Measurements from ENCODE around the gene GLCE. TPM values are rescaled to one million over a fixed set of nuclear protein-coding genes. Genes with fewer than 3 reads are reported as not detected.

The GLCE gene
- total and polyA plus RNA-seq, 10 of the 15 experiments (the other 5 are each of a cell fraction or from before 2014, with no cell fraction given): 2.1 to 11.9 (median 2.9) TPM

GRCh38 chr15:69154684-69155083 lies 5.8 kb upstream of the GLCE start:
- H3K4me1 ChIP-seq (ENCODE audit: control insufficient read depth, insufficient read depth, low read length): no peaks in the 10 kb centered on the region
- FAIRE-seq (no peak), DNase-seq (ENCODE audit: low read depth, low spot score) (no peak), ATAC-seq (no peak)
- in situ Hi-C loops (cut with MboI) (no loop called here), intact Hi-C loops (cut with micrococcal nuclease; ENCODE audit: unreplicated experiment) (no loop called here)
- ChIA-PET SMC1A (ENCODE audit: uncharacterized antibody, unreplicated experiment) (no interaction called here), CTCF (interaction anchor here (1.1 to 1.6 kb wide), 2 partner anchors 9 to 15 kb away, joined by 3 read pairs; no protein-coding TSS in a partner anchor), RAD21 (ENCODE audit: unreplicated experiment) (no interaction called here), POLR2A (interaction anchor here (0.6 kb wide), 1 partner anchor 106 kb away, joined by 4 read pairs; no protein-coding TSS in a partner anchor)
- no peak overlapping the region for H3K4me3 ChIP-seq
- H3K9me3 ChIP-seq (replicated peaks; ENCODE audit: control insufficient read depth, insufficient read depth, low read length): no peaks in the 10 kb centered on the region
- H4K20me1 ChIP-seq (ENCODE audit: control insufficient read depth, insufficient read depth): no peaks in the 10 kb centered on the region
- H3K27me3 ChIP-seq (replicated peaks in 1 of 2; ENCODE audit: control insufficient read depth in 2 of 2, insufficient read depth in 2 of 2, low read length in 1 of 2): peaks cover 0 to 8% of the 10 kb centered on the region in 2 experiments; a peak in 2 of 4 replicates
- H3K9ac ChIP-seq (ENCODE audit: control insufficient read depth, insufficient read depth, low read length): no peak overlapping the region
- TF ChIP-seq CTCF (IDR thresholded peaks at IDR 0.05 in 2 of 3, conservative IDR thresholded peaks at IDR 0.05 in 1 of 3; ENCODE audit: control insufficient read depth in 2 of 3, extremely low read depth in 1 of 3, insufficient read depth in 1 of 3, low read depth in 3 of 3, low read length in 3 of 3) (no peak), RB1 (IDR thresholded peaks at IDR 0.05; ENCODE audit: borderline replicate concordance) (no peak), IRF4 (IDR thresholded peaks at IDR 0.05; ENCODE audit: low read depth, low read length) (no peak), ZNF274 (IDR thresholded peaks at IDR 0.05; ENCODE audit: insufficient read depth, insufficient read length) (no peak), IKZF1 (conservative IDR thresholded peaks at IDR 0.05) (no peak), STAT3 (IDR thresholded peaks at IDR 0.05; ENCODE audit: low read depth, low read length) (no peak), ESRRA (IDR thresholded peaks at IDR 0.05; ENCODE audit: low read length) (no peak), IKZF2 (IDR thresholded peaks at IDR 0.05) (no peak), FOS (IDR thresholded peaks at IDR 0.05; ENCODE audit: borderline replicate concordance, extremely low read depth, insufficient read length) (no peak), HDAC6 (IDR thresholded peaks at IDR 0.05; ENCODE audit: unreplicated experiment) (no peak)
- H3K79me2 ChIP-seq (ENCODE audit: control insufficient read depth, insufficient read depth, low read length): no peaks in the 10 kb centered on the region
- no peak overlapping the region for H3K4me2 ChIP-seq (ENCODE audit: control insufficient read depth, insufficient read depth)
- no TSS peak for BruUV-seq (replicated peaks)
- 13% methylated on average over 4 of the region's 4 CpGs for WGBS (ENCODE audit: insufficient coverage, insufficient replicate concordance, low lambda C conversion rate, missing lambda C conversion rate)
- no peaks in the 10 kb centered on the region for H3K36me3 ChIP-seq (ENCODE audit: control insufficient read depth in 2 of 2, insufficient read depth in 2 of 2, low read length in 1 of 2)
- no peak overlapping the region for H3K27ac ChIP-seq (ENCODE audit: control insufficient read depth, insufficient read depth)
- H2AFZ ChIP-seq (ENCODE audit: control insufficient read depth, low read depth, low read length): no peak overlapping the region

Measured in GM12878 (cell line).